HepG2 (cell line): ENCODE data around the gene CGREF1. TPM values are rescaled to one million over a fixed set of nuclear protein-coding genes. Genes with fewer than 3 reads are reported as not detected.

Experiments used
- ARID4A ChIP-seq: sonication (generic); formaldehyde crosslinking; IDR thresholded peaks from 2 replicates; pipeline ENCODE4 v1.5.0; 2020; ENCODE audit warnings: mild to moderate bottlenecking, missing genetic modification reagents, borderline replicate concordance
- ARNTL ChIP-seq: sonication (generic); formaldehyde crosslinking; IDR thresholded peaks from 2 replicates; pipeline ENCODE4 v1.4.0; 2020; ENCODE audit warnings: mild to moderate bottlenecking, missing genetic modification reagents
- MBNL3 ChIP-seq: fragments of 250-450 bp; sonication (Bioruptor Pico); conservative IDR thresholded peaks from 2 replicates; pipeline ENCODE4 v1.8.0; 2022; ENCODE audit warnings: mild to moderate bottlenecking, inconsistent platforms
- MEIS1 ChIP-seq: sonication (generic); formaldehyde crosslinking; IDR thresholded peaks from 2 replicates; pipeline ENCODE4 v1.9.0; 2021; ENCODE audit warnings: mild to moderate bottlenecking, missing genetic modification reagents, moderate library complexity, borderline replicate concordance
- MXD3 ChIP-seq: IDR thresholded peaks from 2 replicates; pipeline ENCODE4 v1.6.1; 2016; ENCODE audit warnings: mild to moderate bottlenecking, missing biosample characterization, missing genetic modification reagents
- SP140L ChIP-seq: sonication (generic); formaldehyde crosslinking; IDR thresholded peaks from 2 replicates; pipeline ENCODE4 v1.4.0; 2020; ENCODE audit warnings: missing genetic modification reagents, borderline replicate concordance
- USF2 ChIP-seq, 2 experiments: sonication (generic) in 1 of 2; formaldehyde crosslinking in 1 of 2; IDR thresholded peaks; 2 replicates each; pipeline versions ENCODE4 v1.5.1 to v1.6.1; 2011 to 2020; ENCODE audit warnings: borderline replicate concordance in 1 of 2, low read depth in 1 of 2, low read length in 1 of 2, mild to moderate bottlenecking in 1 of 2, missing genetic modification reagents in 1 of 2, moderate library complexity in 1 of 2
- ZBTB2 ChIP-seq: sonication (generic); formaldehyde crosslinking; IDR thresholded peaks from 2 replicates; pipeline ENCODE4 v1.8.0; 2022; ENCODE audit warnings: low read depth, missing genetic modification reagents
- ZFP91 ChIP-seq: sonication (generic); formaldehyde crosslinking; IDR thresholded peaks from 2 replicates; pipeline ENCODE4 v1.9.0; 2022; ENCODE audit warnings: missing genetic modification reagents, mild to moderate bottlenecking, borderline replicate concordance
- ZFY ChIP-seq: sonication (generic); formaldehyde crosslinking; IDR thresholded peaks from 2 replicates; pipeline ENCODE4 v1.4.0; 2020; ENCODE audit warnings: missing genetic modification reagents
- ZNF225 ChIP-seq: sonication (generic); formaldehyde crosslinking; IDR thresholded peaks from 2 replicates; pipeline ENCODE4 v1.4.0; 2020; ENCODE audit warnings: mild to moderate bottlenecking, missing genetic modification reagents
- ZNF513 ChIP-seq: sonication (generic); formaldehyde crosslinking; conservative IDR thresholded peaks from 2 replicates; pipeline ENCODE4 v1.5.0; 2020; ENCODE audit warnings: missing genetic modification reagents
- ZNF580 ChIP-seq: IDR thresholded peaks from 2 replicates; pipeline ENCODE4 v1.6.1; 2016; ENCODE audit warnings: low read depth, borderline replicate concordance
- ZNF691 ChIP-seq: sonication (generic); formaldehyde crosslinking; IDR thresholded peaks from 2 replicates; pipeline ENCODE4 v1.4.0; 2020; ENCODE audit warnings: missing genetic modification reagents, low read depth, mild to moderate bottlenecking, borderline replicate concordance
- ZNF839 ChIP-seq: sonication (generic); formaldehyde crosslinking; IDR thresholded peaks from 2 replicates; pipeline ENCODE4 v1.4.0; 2020; ENCODE audit warnings: missing genetic modification reagents, mild to moderate bottlenecking, borderline replicate concordance
- polyA plus RNA-seq, 8 experiments: library from polyadenylated mRNA; depleted of rRNA in 3 of 8; stranded (reverse) in 7 of 8; unstranded in 1 of 8; fragments of >200 nt; fragmentation: Illumina TruSeq in 4 of 8; extraction: Trizol in 4 of 8; gene quantifications; 2 replicates each; pipeline versions ENCODE4 v1.2.1 to v1.2.3, GENCODE V29; 2011 to 2016; ENCODE audit warnings: low read depth in 4 of 8, missing spikeins in 1 of 8, mixed read lengths in 1 of 8; ENCODE audit not compliant: insufficient read depth in 1 of 8
- total RNA-seq, 5 experiments: library from RNA; depleted of rRNA; stranded (reverse); fragments of >200 nt; fragmentation: Illumina TruSeq; extraction: Trizol; gene quantifications; 2 replicates each; pipeline ENCODE4 v1.2.3, GENCODE V29; 2016; ENCODE audit warnings: low read depth in 1 of 5

Gene CGREF1
- total and polyA plus RNA-seq, 2 of the 13 experiments (the other 11 are each of a cell fraction or from before 2014, with no cell fraction given) = 13.9 to 23.4 TPM

- TF ChIP-seq ZBTB2 (CRISPR knock-in tag) (no peak), ARNTL (CRISPR knock-in tag) (no peak), ZNF580 (no peak), MBNL3 (0 out of 2 replicates have a peak, but pooled peaks have one; percentile 65), ARID4A (CRISPR knock-in tag) (no peak), ZNF513 (CRISPR knock-in tag) (0 out of 2 replicates have a peak, but pooled peaks have one; percentile 81), ZNF839 (0 out of 2 replicates have a peak, but pooled peaks have one; percentile 29), MXD3 (CRISPR knock-in tag) (0 out of 2 replicates have a peak, but pooled peaks have one; percentile 15), ZFY (no peak), ZNF691 (CRISPR knock-in tag) (no peak), ZFP91 (no peak), SP140L (CRISPR knock-in tag) (0 out of 2 replicates have a peak, but pooled peaks have one; percentile 91), MEIS1 (no peak), USF2 (IDR thresholded peaks at IDR 0.05; ENCODE audit: low read depth, low read length) (no peak), USF2 (CRISPR knock-in tag; IDR thresholded peaks at IDR 0.05; ENCODE audit: borderline replicate concordance) (0 out of 2 replicates have a peak, but pooled peaks have one; percentile 21), ZNF225 (CRISPR knock-in tag) (0 out of 2 replicates have a peak, but pooled peaks have one; percentile 81)
Observed at GRCh38 chr2:27095427-27095744, 23.5 kb downstream of the CGREF1 start (continued).
